ENCODE results near the gene SAC3D1.
"Not testable (repeated sequence)": the region's sequence is repeated elsewhere in the genome, so short reads cannot be mapped to it uniquely, and the experiment has no call there.

The SAC3D1 gene

DNA sequence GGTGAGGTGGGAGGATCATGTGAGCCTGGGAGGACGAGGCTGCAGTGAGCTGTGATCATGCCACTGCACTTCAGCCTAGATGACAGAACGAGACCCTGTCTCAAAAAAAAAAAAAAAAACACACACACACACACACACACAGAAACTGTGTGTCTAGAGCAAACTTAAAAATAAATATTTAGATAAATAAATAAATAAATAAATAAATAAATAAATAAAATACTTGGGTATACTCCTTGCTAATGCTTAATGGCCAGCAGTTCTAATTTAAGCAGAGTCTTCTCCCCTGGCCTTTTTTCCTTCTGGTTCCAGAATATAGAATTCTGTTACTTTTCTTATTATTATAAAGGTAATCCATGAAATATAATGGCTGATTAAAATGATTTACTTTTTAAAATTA, 32.1 kb upstream of the SAC3D1 start:
- Histone ChIP-seq H3K4me1 (ENCODE audit: control insufficient read depth, insufficient read depth, low read length) (peaks cover 23% of the 10 kb centered on the region), H3K36me3 (ENCODE audit: insufficient read depth, low read length) (no peaks in the 10 kb centered on the region), H3K9me3 (replicated peaks; ENCODE audit: low read length) (no peaks in the 10 kb centered on the region), H3K27me3 (ENCODE audit: control insufficient read depth, insufficient read depth, low read length) (no peaks in the 10 kb centered on the region), H3K4me2 (ENCODE audit: low read length) (no peak overlapping the region), H3K4me3 (ENCODE audit: low read length) (no peak overlapping the region), H3K9ac (ENCODE audit: low read depth, low read length) (no peak overlapping the region)

DNA sequence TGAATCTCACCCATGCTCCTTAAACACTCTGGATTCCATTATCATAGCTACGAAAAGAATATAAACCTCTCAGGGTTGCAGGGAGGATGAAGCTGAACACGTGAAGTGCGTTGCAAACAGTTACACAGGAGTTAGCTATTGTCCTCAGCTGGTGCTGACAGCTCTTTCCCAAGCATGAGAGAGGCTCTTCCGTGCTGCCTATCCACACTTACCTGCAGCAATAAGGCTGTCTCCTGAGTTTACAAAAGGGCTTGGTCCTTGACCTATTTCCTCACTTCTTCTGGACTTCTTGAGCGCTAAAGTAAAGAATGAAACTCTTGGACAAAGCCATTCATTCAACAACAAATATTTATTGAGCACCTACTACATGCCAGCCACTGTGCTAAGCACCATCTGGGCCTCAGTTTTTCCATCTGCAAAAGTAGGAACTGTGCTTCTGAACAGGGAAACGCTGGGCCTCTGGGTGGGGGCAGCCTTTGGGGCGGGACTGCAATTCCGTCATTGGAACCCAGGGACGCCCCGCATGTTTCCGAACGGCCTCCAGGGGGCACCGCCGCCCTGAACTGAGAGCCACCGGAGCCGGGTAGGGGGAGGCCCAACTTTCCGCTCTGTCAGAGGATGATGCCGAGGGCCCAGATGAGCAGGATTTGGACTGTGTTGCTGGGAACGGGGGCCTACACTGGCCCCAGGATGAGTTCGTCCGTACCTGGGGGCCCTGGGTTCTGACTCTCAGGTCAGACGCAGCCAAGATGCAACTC, 27.7 kb upstream of the SAC3D1 start:
- no peaks in the 10 kb centered on the region for H3K27me3 ChIP-seq (ENCODE audit: control insufficient read depth, insufficient read depth, low read length)
- no peaks in the 10 kb centered on the region for H3K9me3 ChIP-seq (replicated peaks; ENCODE audit: low read length)
- H3K4me2 ChIP-seq (ENCODE audit: low read length) = peak overlapping the region; percentile 98
- peaks cover 7% of the 10 kb centered on the region for H3K36me3 ChIP-seq (ENCODE audit: insufficient read depth, low read length)
- peaks cover 7% of the 10 kb centered on the region for H3K4me1 ChIP-seq (ENCODE audit: control insufficient read depth, insufficient read depth, low read length)
- peak overlapping the region; percentile 96 for H3K9ac ChIP-seq (ENCODE audit: low read depth, low read length)
- peak overlapping the region; percentile 84 for H3K4me3 ChIP-seq (ENCODE audit: low read length)

DNA sequence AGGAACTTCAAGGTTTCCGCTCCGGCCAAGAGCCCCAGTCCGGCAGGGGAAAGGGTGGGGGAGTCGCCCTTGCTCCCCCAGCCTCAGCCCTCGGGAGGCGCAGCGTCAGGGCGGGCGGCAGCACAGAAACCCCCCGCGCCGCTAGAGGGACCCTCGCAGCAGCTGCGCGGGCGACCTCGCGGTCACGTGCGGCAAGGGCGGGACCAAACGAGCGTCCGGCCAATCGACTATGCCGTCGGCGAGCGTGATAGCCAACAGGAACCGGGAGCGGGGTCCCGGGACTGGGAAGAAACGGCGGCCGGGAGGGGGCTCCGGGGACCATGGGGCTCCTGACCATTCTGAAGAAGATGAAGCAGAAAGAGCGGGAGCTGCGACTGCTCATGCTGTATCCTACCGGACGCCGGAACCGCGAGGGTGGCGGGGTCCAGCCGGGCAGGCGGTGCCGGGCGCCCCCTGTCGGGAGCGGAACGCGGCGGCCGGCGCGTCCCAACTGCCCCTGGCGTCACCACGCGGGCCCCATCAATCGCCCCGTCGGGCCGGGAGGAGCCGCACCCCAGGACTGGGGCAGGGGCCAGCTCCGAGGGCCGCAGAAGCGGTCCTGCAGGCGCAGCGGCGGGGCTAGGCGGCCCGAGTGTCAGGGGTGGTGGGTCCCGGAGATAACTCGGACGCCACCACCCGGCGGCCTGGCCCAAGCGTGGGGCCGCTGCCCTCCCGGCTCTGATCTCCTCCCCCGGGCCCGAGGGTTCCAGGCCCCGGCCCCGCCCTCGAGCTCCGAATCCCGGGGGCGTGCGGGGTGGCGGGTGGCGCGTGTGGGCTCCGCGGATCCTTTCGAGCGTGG, 26.9 kb upstream of the SAC3D1 start, which contains the start of gene ARL2:
Gene ARL2, plus strand, starts transcription at position 273 of the 838 bp plus-strand sequence. Its CDS starts 48 bp downstream, at position 321.
- Histone ChIP-seq H3K9me3 (replicated peaks; ENCODE audit: low read length) (no peaks in the 10 kb centered on the region), H3K4me2 (ENCODE audit: low read length) (peak within 1 kb of the TSS; percentile 98), H3K27me3 (ENCODE audit: control insufficient read depth, insufficient read depth, low read length) (no peaks in the 10 kb centered on the region), H3K4me1 (ENCODE audit: control insufficient read depth, insufficient read depth, low read length) (peaks cover 6% of the 10 kb centered on the region), H3K9ac (ENCODE audit: low read depth, low read length) (peak within 1 kb of the TSS; percentile 96), H3K4me3 (ENCODE audit: low read length) (peak within 1 kb of the TSS; percentile 84), H3K36me3 (ENCODE audit: insufficient read depth, low read length) (peaks cover 10% of the 10 kb centered on the region)

DNA sequence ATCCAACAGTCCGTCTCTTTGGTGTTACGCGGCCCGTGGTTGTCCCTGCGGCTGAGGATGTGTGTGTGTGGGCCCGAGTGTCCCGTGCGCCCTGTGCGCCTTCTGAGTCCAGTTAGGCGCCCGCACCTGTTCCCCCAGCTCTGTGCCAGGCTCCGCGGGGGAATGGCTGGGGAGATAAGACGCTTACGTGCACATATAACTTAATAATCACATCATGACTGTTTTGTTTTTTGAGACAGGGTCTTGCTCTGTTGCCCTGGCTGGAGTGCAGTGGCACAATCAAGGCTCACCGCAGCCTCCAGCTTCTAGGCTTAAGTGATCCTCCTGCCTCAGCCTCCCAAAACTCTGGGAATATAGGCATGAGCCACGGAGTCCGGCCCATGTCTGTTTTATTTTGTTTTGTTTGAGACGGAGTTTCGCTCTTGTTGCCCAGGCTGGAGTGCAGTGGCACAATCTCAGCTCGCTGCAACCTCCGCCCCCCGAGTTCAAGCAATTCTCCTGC, 26.2 kb upstream of the SAC3D1 start:
- Histone ChIP-seq H3K4me1 (ENCODE audit: control insufficient read depth, insufficient read depth, low read length) (peaks cover 6% of the 10 kb centered on the region), H3K4me3 (ENCODE audit: low read length) (peak overlapping the region; percentile 84)

DNA sequence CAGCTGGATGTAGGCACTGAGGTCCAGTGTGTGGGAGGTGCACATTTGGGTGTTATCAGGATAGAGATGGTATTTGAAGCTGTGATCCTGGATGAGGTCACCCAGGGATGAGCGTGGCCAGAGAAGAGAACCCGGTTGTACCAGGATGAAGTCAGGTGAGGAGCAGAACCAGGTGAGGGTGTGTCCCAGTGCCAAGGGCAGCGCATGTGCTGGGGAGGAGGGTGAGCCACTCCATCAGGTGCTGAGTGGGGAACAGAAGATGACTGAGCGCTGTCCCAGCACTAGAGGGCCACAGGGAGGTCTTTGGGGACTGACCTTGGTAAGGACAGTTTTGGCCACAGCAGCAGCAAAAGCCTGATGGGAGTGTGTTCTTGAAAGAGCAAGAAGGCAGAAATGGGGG, 24.3 kb upstream of the SAC3D1 start:
- Histone ChIP-seq H3K4me3 (ENCODE audit: low read length) (no peak overlapping the region), H3K4me2 (ENCODE audit: low read length) (no peak overlapping the region), H3K4me1 (ENCODE audit: control insufficient read depth, insufficient read depth, low read length) (peaks cover 6% of the 10 kb centered on the region), H3K36me3 (ENCODE audit: insufficient read depth, low read length) (peaks cover 12% of the 10 kb centered on the region), H3K9ac (ENCODE audit: low read depth, low read length) (no peak overlapping the region), H3K27me3 (ENCODE audit: control insufficient read depth, insufficient read depth, low read length) (no peaks in the 10 kb centered on the region), H3K9me3 (replicated peaks; ENCODE audit: low read length) (no peaks in the 10 kb centered on the region)

More for the DNA sequence above, 26.2 kb upstream of the SAC3D1 start:
- H3K36me3 ChIP-seq (ENCODE audit: insufficient read depth, low read length) = peaks cover 10% of the 10 kb centered on the region
- H3K4me2 ChIP-seq (ENCODE audit: low read length) = peak overlapping the region; percentile 98
- H3K27me3 ChIP-seq (ENCODE audit: control insufficient read depth, insufficient read depth, low read length) = no peaks in the 10 kb centered on the region
- H3K9me3 ChIP-seq (replicated peaks; ENCODE audit: low read length) = no peaks in the 10 kb centered on the region
- peak overlapping the region; percentile 96 for H3K9ac ChIP-seq (ENCODE audit: low read depth, low read length)

DNA sequence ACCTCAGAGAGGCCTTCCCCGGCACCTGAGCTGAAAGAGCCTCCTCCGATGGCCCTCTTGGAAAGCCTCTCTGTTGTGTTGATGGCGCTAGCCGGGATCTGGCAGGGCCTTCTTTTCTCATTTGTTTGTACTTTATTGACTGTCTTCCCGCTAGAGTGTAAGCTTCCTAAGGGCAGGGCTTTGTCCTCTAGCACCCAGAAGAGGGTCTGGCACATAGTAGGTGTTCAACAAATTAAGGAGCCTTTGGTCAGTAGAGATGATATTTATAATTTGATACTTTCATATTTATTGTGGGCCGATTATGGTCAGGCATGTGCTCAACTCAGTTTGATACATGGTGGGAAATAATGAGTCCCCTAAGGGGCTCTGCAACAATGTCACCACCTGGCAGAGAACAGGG, 23.1 kb upstream of the SAC3D1 start:
- peaks cover 12% of the 10 kb centered on the region for H3K36me3 ChIP-seq (ENCODE audit: insufficient read depth, low read length)
- no peak overlapping the region for H3K4me3 ChIP-seq (ENCODE audit: low read length)
- H3K9me3 ChIP-seq (replicated peaks; ENCODE audit: low read length) = no peaks in the 10 kb centered on the region
- no peak overlapping the region for H3K9ac ChIP-seq (ENCODE audit: low read depth, low read length)
- H3K27me3 ChIP-seq (ENCODE audit: control insufficient read depth, insufficient read depth, low read length) = no peaks in the 10 kb centered on the region
- no peak overlapping the region for H3K4me2 ChIP-seq (ENCODE audit: low read length)
- H3K4me1 ChIP-seq (ENCODE audit: control insufficient read depth, insufficient read depth, low read length) = peaks cover 4% of the 10 kb centered on the region

DNA sequence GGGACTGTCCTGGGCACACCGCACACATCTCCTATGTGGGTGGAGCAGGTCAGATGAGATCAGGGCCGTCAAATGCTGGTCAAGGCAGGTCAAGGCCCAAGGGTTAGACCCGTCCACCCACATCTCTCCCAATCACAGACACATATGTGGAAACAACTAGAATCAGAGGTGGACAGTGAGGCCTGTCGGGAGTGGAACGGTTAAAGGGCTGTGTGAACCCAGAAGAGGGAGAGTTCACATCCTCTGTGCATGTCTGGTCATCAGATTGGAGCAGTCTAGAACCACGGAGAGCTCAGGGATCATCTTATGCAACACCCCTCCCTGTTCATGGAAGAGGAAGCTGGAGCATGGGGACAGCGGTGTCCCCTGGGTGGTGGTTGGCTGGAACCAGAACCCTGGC, 21.2 kb upstream of the SAC3D1 start:
- H3K9ac ChIP-seq (ENCODE audit: low read depth, low read length) = no peak overlapping the region
- H3K27me3 ChIP-seq (ENCODE audit: control insufficient read depth, insufficient read depth, low read length) = no peaks in the 10 kb centered on the region
- H3K36me3 ChIP-seq (ENCODE audit: insufficient read depth, low read length) = peaks cover 12% of the 10 kb centered on the region
- no peaks in the 10 kb centered on the region for H3K9me3 ChIP-seq (replicated peaks; ENCODE audit: low read length)
- H3K4me1 ChIP-seq (ENCODE audit: control insufficient read depth, insufficient read depth, low read length) = no peaks in the 10 kb centered on the region
- H3K4me3 ChIP-seq (ENCODE audit: low read length) = no peak overlapping the region
- no peak overlapping the region for H3K4me2 ChIP-seq (ENCODE audit: low read length)

DNA sequence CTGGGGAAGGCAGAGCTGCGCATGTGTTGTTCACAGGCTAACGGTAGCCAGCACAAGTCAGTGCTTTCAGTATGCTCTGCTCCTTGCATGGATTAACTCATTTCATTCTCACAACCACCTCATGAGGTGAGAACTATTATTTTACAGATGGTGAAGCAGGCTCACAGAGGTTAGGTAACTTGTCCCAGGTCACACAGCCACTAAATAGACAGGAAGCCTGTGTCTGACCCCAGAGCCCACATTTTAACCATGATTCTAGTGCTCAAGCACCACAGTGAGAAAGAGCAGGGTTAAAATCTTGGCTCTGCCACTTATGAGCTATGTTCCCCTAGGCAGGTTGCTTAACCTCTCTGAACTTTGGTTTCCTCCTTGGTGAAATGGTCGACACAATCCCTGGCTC, 20.0 kb upstream of the SAC3D1 start:
- no peak overlapping the region for H3K4me2 ChIP-seq (ENCODE audit: low read length)
- H3K4me1 ChIP-seq (ENCODE audit: control insufficient read depth, insufficient read depth, low read length) = no peaks in the 10 kb centered on the region
- H3K9me3 ChIP-seq (replicated peaks; ENCODE audit: low read length) = no peaks in the 10 kb centered on the region
- no peaks in the 10 kb centered on the region for H3K27me3 ChIP-seq (ENCODE audit: control insufficient read depth, insufficient read depth, low read length)
- H3K36me3 ChIP-seq (ENCODE audit: insufficient read depth, low read length) = peaks cover 12% of the 10 kb centered on the region
- H3K4me3 ChIP-seq (ENCODE audit: low read length) = no peak overlapping the region
- H3K9ac ChIP-seq (ENCODE audit: low read depth, low read length) = no peak overlapping the region

DNA sequence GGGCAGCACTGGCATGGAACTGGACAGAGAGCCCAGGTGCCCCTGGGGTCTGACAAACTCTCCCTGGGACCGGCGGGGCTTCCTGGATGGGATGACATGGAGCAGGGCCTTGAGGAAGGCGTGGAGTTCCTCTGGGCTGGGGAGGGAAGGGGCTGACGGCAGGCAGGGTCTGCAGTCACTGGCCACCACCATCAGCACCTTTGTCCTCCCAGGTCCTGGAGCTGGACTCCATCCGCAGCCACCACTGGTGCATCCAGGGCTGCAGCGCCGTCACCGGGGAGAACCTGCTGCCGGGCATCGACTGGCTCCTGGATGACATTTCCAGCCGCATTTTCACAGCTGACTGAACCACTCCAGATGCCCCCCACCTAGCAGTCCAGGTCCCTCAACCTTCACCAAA, 19.5 kb upstream of the SAC3D1 start:
- H3K4me1 ChIP-seq (ENCODE audit: control insufficient read depth, insufficient read depth, low read length) = no peaks in the 10 kb centered on the region
- no peaks in the 10 kb centered on the region for H3K9me3 ChIP-seq (replicated peaks; ENCODE audit: low read length)
- no peak overlapping the region for H3K4me3 ChIP-seq (ENCODE audit: low read length)
- H3K4me2 ChIP-seq (ENCODE audit: low read length) = no peak overlapping the region
- no peaks in the 10 kb centered on the region for H3K27me3 ChIP-seq (ENCODE audit: control insufficient read depth, insufficient read depth, low read length)
- H3K9ac ChIP-seq (ENCODE audit: low read depth, low read length) = no peak overlapping the region
- peaks cover 12% of the 10 kb centered on the region for H3K36me3 ChIP-seq (ENCODE audit: insufficient read depth, low read length)

DNA sequence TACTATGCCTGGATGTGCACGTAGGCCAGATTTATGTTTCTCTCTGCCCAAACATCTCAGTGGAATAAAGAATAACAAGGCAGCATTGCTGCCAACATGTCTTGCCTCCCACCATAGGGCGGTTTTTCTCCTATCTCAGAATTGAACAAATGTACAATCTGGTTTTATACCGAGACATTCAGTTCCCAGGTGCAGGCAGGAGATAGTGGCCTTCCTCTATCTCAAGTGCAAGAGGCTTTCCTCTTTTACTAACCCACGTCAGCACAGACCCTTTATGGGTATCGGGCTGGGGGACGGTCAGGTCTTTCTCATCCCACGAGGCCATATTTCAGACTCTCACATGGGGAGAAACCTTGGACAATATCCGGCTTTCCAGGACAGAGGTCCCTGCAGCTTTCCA, 17.5 kb upstream of the SAC3D1 start:
- not testable (repeated sequence) for H3K4me3 ChIP-seq (ENCODE audit: low read length); H3K9me3 ChIP-seq (replicated peaks; ENCODE audit: low read length); H3K27me3 ChIP-seq (ENCODE audit: control insufficient read depth, insufficient read depth, low read length); H3K4me2 ChIP-seq (ENCODE audit: low read length); H3K9ac ChIP-seq (ENCODE audit: low read depth, low read length); H3K36me3 ChIP-seq (ENCODE audit: insufficient read depth, low read length); H3K4me1 ChIP-seq (ENCODE audit: control insufficient read depth, insufficient read depth, low read length)

DNA sequence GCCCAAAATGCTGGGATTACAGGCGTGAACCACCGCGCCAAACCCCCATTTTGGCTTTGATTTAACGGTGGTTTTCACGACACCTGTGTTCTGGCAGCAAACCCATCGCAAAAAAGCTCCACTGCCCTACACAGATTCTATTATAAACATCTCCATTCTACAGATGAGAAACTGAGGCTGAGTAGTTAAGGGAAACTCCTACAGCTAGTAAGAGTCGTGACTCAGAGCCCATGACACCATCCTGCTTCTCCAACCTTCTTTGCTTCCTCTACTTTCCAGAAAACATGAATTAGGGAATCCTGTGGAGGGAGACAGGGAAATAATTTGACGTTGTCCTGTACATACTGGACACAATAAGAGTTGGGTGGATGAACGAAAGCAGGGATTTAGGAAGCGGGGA, 14.2 kb upstream of the SAC3D1 start:
- Histone ChIP-seq H3K4me2 (ENCODE audit: low read length) (peak overlapping the region; percentile 92), H3K9ac (ENCODE audit: low read depth, low read length) (peak overlapping the region; percentile 77), H3K4me3 (ENCODE audit: low read length) (peak overlapping the region; percentile 80), H3K4me1 (ENCODE audit: control insufficient read depth, insufficient read depth, low read length) (peaks cover 9% of the 10 kb centered on the region), H3K9me3 (replicated peaks; ENCODE audit: low read length) (no peaks in the 10 kb centered on the region), H3K27me3 (ENCODE audit: control insufficient read depth, insufficient read depth, low read length) (no peaks in the 10 kb centered on the region), H3K36me3 (ENCODE audit: insufficient read depth, low read length) (no peaks in the 10 kb centered on the region)

All from skeletal muscle satellite cell (primary cell).